ENCODE results near the gene PRKRA.
"Not testable (repeated sequence)": the region's sequence is repeated elsewhere in the genome, so short reads cannot be mapped to it uniquely, and the experiment has no call there.

The PRKRA gene

DNA sequence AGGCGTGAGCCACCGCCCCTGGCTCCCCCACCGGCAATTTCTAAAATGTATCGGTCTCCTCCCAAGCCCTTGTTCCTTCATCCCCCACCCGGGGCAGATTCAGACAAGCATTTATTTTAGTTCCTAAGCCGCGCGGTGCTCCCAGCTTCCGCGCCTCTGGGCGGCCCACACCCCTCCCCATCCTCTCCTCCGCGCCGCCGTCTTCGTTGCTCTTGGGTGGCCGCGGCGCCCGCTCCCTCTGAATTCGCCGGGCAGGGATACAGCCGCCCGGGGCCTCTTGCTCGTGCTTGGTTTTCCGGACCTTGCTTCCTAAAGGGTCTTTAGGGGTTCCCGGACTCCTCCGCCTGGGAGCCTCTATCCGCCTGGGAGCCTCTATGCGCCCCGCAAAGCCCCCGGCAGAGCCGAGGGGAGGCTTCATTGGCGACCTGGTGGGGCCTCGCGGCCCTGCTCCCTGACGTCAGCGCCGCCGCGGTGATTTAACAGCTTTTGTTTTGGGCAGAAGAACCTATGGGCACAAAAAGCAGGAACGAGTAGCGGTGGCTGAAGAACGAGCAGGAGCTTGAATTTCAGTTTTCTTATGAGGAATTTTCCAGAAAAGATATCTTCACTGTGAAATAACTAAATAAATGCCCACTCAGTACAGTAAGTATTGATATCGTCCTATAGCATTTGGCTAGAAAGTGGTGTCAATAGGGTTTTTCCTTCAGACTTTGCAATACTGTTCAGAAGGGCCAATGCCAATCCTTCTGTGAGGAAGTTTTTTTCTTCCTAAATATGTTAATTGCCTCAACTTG lies 37.3 kb downstream of the PRKRA start:
- peak; percentile 62 for DNase-seq (ENCODE audit: low spot score)

DNA sequence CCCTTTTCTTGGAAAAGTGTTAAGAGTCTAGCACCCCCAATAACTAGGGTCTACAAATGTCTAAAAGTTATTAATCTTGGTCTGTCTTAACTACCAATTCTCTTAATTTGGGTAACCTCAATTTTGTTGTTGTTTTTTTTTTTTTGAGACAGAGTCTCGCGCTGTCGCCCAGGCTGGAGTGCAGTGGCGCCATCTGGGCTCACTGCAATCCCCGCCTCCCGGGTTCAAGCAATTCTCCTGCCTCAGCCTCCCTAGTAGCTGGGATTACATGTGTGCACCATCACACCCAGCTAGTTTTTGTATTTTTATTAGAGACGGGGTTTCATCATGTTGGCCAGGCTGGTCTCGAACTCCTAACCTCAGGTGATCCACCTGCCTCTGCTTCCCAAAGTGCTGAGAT lies 38.5 kb downstream of the PRKRA start:
- not testable (repeated sequence) for DNase-seq (ENCODE audit: low spot score)

DNA sequence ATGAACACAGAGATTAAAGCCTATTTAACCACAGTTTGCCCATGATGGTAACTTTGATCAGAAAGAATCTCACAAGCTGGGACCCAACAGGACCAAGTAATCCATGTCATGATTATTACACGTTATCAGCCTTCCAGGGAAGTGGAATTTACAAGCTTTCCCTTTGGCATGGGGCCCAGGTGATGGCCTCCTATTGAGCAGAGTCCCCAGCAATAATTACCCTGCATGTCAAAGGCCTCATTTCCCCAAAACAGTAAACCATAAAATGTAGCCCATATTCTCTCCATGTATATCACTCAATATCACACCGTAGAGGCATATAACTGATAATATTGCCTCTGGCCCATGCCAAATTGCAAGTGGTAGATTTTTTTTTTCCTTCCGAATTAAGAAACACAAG lies 38.9 kb downstream of the PRKRA start:
- no peak for DNase-seq (ENCODE audit: low spot score)

DNA sequence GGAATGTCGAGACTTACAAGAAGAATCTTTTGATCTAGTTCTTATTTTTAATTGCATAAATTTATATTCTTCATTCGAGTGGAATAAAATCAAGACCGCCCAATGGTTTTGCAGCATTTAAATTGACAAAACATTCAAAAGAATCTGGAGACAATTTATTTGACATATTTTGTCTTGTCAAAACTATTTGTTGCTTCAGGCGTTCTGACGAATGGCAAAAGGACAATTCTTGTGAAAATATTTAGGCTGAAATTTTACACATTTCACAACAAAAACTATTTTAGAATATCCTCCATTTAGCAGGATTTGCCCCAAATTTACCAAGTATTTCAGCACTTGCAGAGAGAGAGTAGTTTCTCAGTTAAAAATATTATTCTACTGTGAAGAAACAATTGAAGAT lies 41.7 kb downstream of the PRKRA start:
- DNase-seq (ENCODE audit: low spot score), result no peak

DNA sequence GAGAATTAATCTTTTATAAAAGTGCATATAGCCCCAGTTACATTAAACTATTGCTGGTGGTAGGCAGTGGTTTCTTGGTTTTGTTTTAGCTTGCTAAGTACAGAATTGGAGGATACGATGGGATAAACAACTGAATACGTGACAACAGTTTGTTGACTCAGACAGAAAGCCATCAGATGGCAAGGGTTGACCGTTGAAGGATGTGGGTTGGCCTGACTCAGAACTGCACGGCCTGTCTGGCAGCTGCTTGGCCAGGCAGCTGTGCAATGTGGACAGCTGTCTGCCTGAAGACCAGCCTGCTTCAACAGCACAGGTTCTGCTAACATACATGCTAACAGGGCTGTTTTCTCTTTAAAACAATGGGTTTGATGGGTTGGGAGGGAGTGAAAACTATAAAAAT lies 46.6 kb downstream of the PRKRA start:
- DNase-seq (ENCODE audit: low spot score), result peak; percentile 75

DNA sequence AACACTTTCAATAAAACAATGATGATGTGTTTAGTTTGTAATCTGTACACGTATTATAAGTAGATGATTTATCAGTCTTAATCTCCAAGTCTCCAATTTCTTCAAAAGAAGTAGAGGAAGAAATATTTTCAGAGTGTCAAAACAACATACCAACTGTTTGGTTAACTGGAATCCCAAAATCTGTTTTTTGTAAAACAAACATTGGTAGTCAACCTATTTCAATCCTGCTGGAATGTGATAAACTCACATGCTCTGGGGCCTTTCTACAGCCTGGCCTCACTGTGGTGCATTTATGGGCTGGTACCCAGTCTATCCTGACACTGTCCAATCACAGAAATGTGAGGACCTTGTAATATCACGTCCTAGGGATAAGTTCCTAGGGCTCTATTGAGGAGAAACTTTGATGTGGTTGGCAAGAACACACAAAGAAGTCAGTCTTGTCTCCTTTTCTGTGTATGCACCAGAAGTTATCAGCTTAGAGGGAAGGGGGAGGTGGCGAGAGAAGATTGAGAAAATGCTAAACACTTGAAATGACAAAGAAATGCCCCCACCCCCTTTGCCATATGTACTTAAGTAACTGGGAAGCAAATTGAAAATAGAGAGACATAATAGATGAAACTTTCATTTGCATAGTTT lies 47.2 kb downstream of the PRKRA start:
- peak; percentile 9 for DNase-seq (ENCODE audit: low spot score)

DNA sequence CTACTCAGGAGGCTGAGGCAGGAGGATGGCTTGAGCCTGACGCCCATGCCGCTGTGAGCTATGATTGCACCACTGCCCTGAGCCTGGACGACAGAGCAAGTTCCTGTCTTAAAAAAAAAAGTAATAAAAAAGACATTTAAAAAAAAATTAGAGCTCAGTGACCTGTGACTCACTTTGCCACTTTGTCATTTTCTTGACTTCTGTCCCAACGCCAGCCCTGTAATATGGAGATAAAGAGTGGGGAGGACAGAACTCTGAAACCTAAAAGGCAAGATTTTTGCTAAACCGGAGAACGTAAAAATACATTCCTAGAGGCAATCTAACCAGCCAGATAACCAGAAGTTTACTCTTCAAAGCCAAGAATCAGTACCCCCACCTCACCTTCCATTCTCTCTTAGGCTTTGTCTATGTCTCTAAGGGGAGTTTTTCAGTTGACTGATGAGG lies 49.0 kb downstream of the PRKRA start:
- no peak for DNase-seq (ENCODE audit: low spot score)

DNA sequence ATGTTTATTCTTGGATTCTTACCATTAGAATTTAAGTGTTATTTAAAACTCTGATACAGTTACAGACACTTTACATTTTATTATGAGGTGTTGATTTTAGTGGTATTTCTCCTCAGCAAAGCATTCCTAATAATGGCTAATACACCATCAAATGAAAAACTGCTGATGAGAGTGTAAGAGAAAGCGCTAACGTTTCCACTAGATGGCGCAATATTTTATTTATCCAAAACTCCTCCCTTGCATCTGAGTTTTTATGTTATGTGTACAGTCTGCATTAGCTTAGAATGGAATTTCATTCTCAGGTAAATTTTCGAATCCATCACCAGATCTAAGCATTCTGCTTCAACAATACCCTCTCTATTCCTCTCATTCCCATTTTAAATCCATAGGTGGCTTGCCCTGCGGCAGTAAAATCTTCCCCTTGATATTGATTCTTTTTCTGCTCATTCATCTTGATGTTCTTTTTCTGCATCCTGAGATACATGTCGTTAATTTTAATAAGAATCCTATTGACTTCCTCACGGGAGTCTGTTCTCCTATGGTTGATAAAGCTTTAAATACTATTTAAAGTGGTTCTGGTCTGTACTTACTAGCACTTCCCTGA lies 53.9 kb downstream of the PRKRA start:
- peak; percentile 50 for DNase-seq (ENCODE audit: low spot score)

DNA sequence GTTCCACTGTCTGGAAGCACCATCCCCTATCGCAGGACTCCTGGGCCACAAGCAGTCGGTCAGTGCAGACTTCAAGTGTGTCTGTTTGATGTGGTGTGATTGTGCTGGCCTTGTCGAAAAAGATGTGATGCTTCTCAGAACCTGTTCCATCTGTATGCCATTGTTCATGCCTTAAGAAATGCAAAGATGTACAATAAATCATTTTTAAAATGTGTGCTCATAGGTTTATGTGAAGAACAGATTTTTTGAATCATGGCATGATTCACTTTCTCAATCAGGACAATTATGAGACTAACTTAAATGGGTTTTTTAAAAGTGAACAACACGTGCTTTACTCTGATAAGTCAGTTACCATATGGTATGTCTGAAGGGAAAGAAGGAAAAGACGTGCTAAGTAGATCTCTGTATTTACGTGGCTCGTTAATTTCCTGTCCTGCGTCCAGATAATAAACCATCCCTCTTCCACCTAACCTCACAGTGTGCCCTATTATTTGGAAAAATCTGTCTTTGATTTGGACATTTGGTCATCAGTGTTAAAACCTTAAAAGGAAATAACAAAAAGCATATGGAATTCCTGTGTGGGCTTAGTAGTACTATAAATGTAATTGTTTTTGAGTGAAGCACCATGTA lies 54.9 kb downstream of the PRKRA start:
- DNase-seq (ENCODE audit: low spot score), result no peak

DNA sequence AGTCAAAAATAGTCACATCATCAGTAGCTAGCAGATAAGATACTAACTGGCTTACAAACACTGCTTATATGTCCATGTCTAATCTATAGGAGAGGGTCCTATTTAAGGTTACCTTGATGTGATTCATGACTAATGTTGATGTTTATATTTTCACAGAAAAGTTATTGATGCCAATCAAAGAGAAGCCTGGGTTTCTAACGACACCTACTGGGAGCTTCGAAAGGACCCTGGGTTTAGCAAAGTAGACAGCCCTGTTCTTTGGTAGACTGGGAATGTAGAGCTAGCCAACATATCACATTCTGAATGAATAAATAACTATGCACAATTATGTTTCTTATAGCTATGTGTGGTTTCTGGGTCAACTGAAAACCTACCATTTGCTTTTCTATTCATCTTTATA lies 55.7 kb downstream of the PRKRA start:
- no peak for DNase-seq (ENCODE audit: low spot score)

DNA sequence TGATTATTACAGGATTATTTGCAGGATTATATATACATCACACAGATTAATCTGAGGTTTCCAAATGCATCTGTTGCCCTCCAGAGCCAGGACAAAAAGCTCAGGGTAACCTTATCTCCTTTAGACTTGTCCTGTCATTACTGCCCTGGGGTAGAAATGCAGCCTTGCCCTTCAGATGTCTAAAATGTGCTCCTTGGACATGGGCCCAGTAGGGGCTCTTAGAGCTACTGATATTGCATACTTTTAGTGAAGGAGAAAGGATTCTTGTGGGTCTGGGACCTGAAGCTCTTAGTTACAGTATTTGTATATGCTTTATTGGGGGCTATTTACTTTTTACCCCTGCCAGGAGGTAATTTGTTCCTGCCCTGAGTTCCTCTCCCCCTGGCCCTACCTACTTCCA lies 56.1 kb downstream of the PRKRA start:
- DNase-seq (ENCODE audit: low spot score), result no peak

DNA sequence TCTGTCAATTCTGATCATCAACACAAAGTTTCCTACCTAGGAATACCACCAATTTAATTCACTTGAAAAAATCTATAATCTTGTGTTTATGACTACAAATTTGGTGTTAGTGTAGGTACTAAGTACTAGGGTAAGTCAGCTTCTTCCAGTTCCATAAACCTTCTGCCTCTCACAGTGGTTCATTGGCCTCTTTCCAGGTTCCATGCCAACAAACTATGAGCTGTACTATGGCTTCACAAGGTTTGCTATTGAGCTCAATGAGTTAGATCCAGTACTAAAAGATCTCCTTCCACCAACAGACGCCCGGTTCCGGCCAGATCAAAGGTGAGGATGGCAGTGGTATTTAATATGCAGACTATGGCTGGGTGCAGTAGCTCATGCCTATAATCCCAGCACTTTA lies 58.8 kb downstream of the PRKRA start:
- DNase-seq (ENCODE audit: low spot score), result peak; percentile 25

DNA sequence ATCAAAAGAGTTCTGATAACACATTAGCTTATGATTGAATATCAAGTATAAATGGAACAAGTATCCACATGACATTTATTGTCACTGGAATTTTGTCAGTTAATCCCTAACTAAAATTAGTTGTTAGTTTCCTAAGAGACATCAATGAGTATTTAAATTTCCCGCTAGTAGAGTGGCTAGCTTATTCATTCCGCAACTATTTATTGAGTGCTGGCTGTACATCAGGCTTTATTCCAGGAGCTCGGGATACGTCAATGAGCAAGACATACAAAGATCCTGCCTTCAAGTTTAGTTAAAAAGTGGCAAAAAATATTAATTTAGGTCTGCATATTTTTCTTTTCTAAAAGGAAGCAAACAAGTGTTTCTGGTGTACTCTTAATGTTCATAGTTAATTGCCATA lies 59.3 kb downstream of the PRKRA start:
- DNase-seq (ENCODE audit: low spot score), result no peak

DNA sequence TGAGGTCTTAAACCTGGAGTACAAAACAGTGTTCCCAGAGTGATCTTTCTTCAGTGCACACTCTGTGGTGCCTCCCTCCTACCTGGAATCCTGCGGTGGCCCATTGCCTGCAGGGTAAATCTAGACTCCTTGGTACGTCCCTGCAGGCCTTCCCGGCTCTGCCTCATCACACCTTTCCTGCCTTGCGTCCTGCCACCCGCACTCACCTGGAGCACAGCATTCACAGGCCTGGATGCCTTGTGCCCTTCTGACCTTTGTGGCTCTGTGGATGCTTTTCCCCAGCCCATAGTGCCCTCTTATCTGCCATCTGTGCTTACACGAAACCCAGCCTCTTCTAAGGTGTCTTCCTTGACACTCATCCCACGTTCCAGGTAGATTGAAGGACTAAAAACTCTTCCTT lies 62.7 kb downstream of the PRKRA start:
- no peak for DNase-seq (ENCODE audit: low spot score)

DNA sequence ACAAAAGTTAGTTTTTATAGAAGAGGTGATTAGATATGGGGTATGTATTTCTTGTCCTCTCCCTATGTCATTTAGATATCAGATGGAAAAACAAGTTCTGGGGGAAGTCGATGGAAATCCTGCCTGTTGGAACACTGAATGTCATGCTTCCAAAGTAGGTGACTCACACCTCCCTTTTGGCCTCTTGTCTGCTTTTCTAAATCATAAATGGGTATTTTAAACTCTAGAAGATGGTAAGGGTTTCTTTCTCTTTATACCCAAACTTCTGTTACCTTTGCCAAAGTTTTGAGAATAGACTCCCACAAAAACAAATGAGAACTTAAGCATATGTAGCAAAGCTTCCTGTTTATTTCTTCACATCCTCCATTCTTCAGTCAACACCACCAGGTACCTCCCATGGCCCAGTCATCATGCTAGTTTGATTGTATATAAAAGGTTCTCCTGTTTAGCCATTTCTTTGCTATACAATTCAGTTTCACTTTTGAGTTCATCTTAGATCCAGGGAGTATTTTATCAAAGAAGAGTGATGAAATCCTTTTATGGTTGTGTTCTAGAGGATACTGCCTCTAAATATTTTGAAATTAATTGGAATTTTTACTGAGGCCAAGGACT lies 63.9 kb downstream of the PRKRA start:
- DNase-seq (ENCODE audit: low spot score), result no peak

DNA sequence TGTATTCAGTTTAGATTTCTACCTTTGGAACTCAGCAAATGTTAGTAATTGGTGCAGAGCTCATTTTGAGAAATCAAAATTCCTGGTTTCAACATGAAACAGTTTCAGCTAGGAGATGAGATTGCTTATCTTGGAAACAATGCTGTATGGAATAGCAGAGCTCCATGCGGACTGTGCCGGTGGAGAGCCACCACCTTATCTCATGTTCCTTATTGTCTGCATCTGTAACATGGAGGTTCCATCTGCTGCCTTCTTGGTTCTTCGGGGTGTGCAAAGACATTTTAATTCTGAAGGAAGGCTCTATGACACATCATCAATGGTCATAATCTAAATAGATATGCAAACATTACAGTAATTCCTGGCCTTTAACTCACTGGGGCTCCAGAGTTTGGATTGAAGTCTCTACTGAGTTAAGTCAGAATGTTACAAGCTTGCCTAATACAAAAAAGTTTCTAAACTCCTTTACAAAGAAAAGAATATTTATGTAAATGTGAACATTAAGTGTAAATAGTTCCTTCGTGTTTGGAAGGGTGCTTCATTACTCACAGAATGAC lies 65.3 kb downstream of the PRKRA start:
- DNase-seq (ENCODE audit: low spot score), result no peak

DNA sequence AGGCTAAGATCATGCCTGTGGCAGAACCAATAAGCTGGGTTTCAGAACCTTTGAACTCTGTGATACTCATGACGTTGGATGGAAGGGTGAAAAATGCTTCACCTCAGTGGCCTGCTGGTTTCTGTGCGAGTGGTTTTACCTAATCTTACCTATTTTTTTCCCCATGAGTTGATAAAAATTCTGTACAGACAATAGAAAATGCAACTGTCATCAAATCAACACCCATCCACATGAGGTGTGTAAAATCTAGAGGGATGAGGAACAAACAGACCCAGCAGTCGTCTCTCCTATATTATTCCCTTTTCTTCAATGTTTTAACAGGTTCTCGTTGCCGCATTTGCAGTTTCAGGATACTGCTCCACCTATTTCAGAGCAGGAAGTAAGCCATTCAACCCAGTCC lies 67.3 kb downstream of the PRKRA start:
- no peak for DNase-seq (ENCODE audit: low spot score)
